HL-60 (cell line): ENCODE results near the gene CPA2.

ENCODE experiments used
- DNase-seq, 2 experiments: peaks; one replicate each; pipeline ENCODE4 v3.0.0-alpha.2; 2010 to 2020; ENCODE audit warnings: low read depth in 1 of 2, low spot score in 1 of 2
- H3K27ac ChIP-seq: fragments of 250-450 bp; sonication (Bioruptor Pico); replicated peaks from 2 replicates; pipeline ENCODE4 v1.5.1; 2020; ENCODE audit warnings: mild to moderate bottlenecking, moderate library complexity
- H3K27me3 ChIP-seq: fragments of 250-450 bp; sonication (Bioruptor Pico); 2 replicates; pipeline ENCODE4 v1.5.1; 2021; ENCODE audit warnings: mild to moderate bottlenecking, moderate library complexity; ENCODE audit not compliant: insufficient read depth, poor library complexity, severe bottlenecking
- H3K4me3 ChIP-seq: replicated peaks from 2 replicates; pipeline ENCODE4 v1.5.1; 2011; ENCODE audit warnings: mild to moderate bottlenecking, control low read depth, low read length; ENCODE audit not compliant: insufficient read depth
- GABPA ChIP-seq: IDR thresholded peaks from 2 replicates; pipeline ENCODE4 v1.6.1; 2012; ENCODE audit warnings: low read depth
- POLR2AphosphoS5 ChIP-seq: IDR thresholded peaks from 2 replicates; pipeline ENCODE4 v1.6.1; 2012; ENCODE audit warnings: low read depth
- SPI1 ChIP-seq: IDR thresholded peaks from 2 replicates; pipeline ENCODE4 v1.6.1; 2012; ENCODE audit warnings: low read depth, mild to moderate bottlenecking, borderline replicate concordance
- TF ChIP-seq, protein P1 (sequence below): IDR thresholded peaks from one replicate; pipeline ENCODE4 v1.5.1; 2011; ENCODE audit warnings: low read length, control low read depth, inconsistent platforms; ENCODE audit not compliant: insufficient read depth
- TF ChIP-seq, protein P2 (sequence below): IDR thresholded peaks from 2 replicates; pipeline ENCODE4 v1.6.1; 2012; ENCODE audit warnings: low read depth; ENCODE audit not compliant: insufficient replicate concordance

The CPA2 gene

DNA sequence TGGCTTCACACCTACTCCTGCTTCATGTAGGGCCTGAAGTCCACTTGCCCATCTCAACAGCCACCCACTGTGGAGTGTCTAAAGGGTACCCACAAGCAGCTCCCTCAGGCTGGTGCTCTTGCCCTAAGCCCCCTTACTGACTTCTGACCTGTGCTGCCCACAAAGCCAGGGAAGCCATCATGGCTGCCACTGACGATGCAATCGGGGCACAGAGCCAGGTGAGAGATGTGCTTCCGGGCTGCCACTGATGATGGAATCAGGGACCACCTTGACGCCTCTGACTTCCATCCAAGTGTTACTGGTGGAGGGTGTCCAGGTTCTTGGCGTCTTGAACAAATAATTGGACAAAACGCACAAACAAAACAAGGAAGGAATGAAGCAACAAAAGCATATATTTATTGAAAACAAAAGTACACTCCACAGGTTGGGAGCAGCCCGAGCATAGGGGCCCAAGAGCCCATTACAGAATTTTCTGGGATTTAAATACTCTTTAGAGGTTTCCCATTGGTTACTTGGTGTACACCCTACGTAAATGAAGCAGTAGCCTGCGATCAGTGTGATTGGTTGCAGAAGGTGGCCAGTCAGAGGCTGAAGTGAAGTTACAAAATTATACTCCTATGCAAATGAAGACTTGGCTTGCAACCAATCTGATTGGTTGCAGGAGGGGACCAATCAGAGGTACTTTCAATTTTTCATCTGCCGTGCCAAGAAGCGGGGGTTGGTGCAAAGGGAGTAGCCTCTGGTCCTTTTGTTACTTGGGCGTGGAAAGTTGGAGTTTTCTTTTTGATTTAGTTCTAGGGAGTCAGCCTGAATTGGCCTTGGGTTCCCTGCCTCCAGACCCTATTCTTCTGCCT lies 4.5 kb downstream of the CPA2 start:
- Histone ChIP-seq H3K27ac (no peak overlapping the region), H3K27me3 (peaks cover 5% of the 10 kb centered on the region), H3K4me3 (no peak overlapping the region)
- TF ChIP-seq GABPA (no peak), POLR2AphosphoS5 (no peak), SPI1 (no peak)
- TF ChIP-seq, protein P1, sequence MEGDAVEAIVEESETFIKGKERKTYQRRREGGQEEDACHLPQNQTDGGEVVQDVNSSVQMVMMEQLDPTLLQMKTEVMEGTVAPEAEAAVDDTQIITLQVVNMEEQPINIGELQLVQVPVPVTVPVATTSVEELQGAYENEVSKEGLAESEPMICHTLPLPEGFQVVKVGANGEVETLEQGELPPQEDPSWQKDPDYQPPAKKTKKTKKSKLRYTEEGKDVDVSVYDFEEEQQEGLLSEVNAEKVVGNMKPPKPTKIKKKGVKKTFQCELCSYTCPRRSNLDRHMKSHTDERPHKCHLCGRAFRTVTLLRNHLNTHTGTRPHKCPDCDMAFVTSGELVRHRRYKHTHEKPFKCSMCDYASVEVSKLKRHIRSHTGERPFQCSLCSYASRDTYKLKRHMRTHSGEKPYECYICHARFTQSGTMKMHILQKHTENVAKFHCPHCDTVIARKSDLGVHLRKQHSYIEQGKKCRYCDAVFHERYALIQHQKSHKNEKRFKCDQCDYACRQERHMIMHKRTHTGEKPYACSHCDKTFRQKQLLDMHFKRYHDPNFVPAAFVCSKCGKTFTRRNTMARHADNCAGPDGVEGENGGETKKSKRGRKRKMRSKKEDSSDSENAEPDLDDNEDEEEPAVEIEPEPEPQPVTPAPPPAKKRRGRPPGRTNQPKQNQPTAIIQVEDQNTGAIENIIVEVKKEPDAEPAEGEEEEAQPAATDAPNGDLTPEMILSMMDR: no peak
- TF ChIP-seq, protein P2, sequence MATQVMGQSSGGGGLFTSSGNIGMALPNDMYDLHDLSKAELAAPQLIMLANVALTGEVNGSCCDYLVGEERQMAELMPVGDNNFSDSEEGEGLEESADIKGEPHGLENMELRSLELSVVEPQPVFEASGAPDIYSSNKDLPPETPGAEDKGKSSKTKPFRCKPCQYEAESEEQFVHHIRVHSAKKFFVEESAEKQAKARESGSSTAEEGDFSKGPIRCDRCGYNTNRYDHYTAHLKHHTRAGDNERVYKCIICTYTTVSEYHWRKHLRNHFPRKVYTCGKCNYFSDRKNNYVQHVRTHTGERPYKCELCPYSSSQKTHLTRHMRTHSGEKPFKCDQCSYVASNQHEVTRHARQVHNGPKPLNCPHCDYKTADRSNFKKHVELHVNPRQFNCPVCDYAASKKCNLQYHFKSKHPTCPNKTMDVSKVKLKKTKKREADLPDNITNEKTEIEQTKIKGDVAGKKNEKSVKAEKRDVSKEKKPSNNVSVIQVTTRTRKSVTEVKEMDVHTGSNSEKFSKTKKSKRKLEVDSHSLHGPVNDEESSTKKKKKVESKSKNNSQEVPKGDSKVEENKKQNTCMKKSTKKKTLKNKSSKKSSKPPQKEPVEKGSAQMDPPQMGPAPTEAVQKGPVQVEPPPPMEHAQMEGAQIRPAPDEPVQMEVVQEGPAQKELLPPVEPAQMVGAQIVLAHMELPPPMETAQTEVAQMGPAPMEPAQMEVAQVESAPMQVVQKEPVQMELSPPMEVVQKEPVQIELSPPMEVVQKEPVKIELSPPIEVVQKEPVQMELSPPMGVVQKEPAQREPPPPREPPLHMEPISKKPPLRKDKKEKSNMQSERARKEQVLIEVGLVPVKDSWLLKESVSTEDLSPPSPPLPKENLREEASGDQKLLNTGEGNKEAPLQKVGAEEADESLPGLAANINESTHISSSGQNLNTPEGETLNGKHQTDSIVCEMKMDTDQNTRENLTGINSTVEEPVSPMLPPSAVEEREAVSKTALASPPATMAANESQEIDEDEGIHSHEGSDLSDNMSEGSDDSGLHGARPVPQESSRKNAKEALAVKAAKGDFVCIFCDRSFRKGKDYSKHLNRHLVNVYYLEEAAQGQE: no peak
- no peak for DNase-seq

DNA sequence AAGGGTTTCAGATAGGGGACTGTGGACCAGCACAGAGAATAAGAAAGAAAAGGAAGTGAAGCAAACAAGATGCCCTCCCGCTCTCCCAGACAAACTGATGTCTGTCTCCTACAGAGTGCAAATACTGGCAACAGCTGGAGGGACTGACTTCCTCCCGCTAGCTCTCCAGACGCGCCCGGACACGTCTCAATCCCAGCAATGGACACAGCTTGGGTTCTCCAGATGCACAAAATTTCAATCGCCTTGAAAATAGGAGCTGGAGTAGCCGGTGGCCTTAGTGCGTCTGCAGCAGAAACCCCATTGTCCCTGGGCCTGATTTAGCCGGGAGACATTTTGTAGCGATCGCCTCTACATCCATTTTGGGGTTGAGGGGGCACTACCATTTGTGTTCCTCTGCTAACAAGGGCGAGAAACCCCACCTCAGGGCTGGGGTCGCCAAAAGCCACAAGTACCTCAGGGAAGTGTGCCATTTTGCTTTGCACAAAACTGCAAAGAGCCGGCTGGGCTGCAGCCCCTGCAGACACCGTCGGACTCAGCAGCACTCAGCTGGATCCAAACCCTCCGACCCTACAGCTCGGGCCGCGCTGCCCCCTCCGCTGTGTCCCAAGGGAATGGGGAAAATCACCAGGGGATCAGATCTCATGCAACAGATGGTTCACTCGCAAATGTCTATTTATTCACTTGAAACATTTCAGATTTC lies 5.9 kb downstream of the CPA2 start:
- Histone ChIP-seq H3K4me3 (no peak overlapping the region), H3K27ac (no peak overlapping the region), H3K27me3 (peaks cover 5% of the 10 kb centered on the region)
- no peak for DNase-seq
- TF ChIP-seq, protein P1: no peak
- TF ChIP-seq POLR2AphosphoS5: no peak
- TF ChIP-seq, protein P2: no peak
- TF ChIP-seq GABPA: no peak
- TF ChIP-seq SPI1: no peak; the same call in 1 of the 2 replicates

DNA sequence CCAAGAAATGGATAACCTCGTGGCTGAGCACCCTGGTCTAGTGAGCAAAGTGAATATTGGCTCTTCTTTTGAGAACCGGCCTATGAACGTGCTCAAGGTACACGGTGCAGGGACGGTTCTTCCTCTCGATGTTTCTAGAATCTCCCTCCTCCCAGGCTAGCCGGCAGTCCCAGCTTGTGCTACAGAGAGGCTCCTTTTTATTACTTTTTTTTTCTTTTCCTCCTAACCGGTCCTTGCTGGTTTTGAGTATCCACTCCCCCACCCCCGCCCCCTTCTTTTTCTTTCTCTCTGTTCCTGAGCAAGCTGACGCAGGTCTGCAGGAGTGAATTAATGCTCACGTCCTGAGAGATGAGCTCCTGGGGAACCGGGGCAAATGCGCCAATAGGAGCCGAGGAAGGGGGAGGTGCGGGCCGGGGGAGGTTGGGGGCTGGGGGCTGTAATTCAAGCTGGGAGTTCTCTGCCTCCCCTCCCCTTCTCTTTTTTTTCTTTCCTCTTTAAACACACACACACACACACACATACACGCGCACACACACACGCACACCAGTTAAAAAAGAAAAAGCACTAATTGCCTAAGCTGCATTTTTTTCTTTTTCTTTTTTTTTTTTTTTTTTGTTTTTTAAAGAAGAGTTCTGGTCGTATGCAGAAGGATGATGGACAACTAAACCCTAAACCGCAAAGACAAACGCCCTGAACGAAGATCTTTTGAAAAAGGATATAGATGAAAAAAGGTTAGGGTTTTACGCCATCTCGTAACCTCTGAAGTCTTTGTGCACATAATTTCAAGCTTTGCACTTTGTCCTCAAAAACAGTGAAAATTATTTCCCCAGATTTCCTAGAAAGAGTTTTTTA lies 6.6 kb downstream of the CPA2 start:
- TF ChIP-seq GABPA (no peak), SPI1 (no peak), POLR2AphosphoS5 (no peak)
- TF ChIP-seq, protein P2: no peak
- peak overlapping the region; percentile 17; the same call in 1 of the 2 replicates for H3K4me3 ChIP-seq
- H3K27me3 ChIP-seq: peaks cover 5% of the 10 kb centered on the region
- H3K27ac ChIP-seq: no peak overlapping the region
- DNase-seq: peak in 1 of 2 experiments; percentile 24
